CD4-positive, CD25-positive, alpha-beta regulatory T cell (primary cell): ENCODE results near the gene NUP98. TPM values are rescaled to one million over a fixed set of nuclear protein-coding genes. Genes with fewer than 3 reads are reported as not detected.

Experiments
- ATAC-seq, 2 donors: fragments of 150-1000 bp; cut with Tn5 transposase; one replicate each; pipeline ENCODE4 v1.10.0; 2021; ENCODE audit warnings: low read depth in 2 of 2, moderate number of reproducible peaks in 2 of 2, moderate library complexity in 1 of 2
- DNase-seq, 3 donors: peaks; one replicate each; pipeline versions ENCODE4 v3.0.0 to v3.0.0-alpha.2; 2012 to 2022; ENCODE audit warnings: mixed read lengths in 1 of 3
- H3K27ac ChIP-seq: one replicate; pipeline ENCODE4 v1.7.0; 2013; ENCODE audit warnings: mild to moderate bottlenecking, low read length; ENCODE audit not compliant: insufficient read depth, poor library complexity, severe bottlenecking
- H3K27me3 ChIP-seq: one replicate; pipeline ENCODE4 v1.7.0; 2013; ENCODE audit warnings: low read length; ENCODE audit not compliant: control insufficient read depth, insufficient read depth
- H3K36me3 ChIP-seq: one replicate; pipeline ENCODE4 v1.7.0; 2013; ENCODE audit warnings: mild to moderate bottlenecking, low read length, moderate library complexity; ENCODE audit not compliant: control insufficient read depth, insufficient read depth
- H3K4me1 ChIP-seq: 2 replicates; pipeline ENCODE4 v1.7.0; 2013; ENCODE audit warnings: mild to moderate bottlenecking, low read length; ENCODE audit not compliant: insufficient read depth, control insufficient read depth, poor library complexity, severe bottlenecking
- H3K4me3 ChIP-seq: one replicate; pipeline ENCODE4 v1.7.0; 2013; ENCODE audit warnings: low read depth, mild to moderate bottlenecking, low read length, moderate library complexity
- H3K9me3 ChIP-seq, 2 experiments: 1 replicate in 1 of 2; 2 replicates in 1 of 2; pipeline ENCODE4 v1.7.0; 2013; ENCODE audit warnings: low read length in 2 of 2, mild to moderate bottlenecking in 1 of 2, moderate library complexity in 1 of 2; ENCODE audit not compliant: control insufficient read depth in 2 of 2
- H3K27ac Mint-ChIP-seq, 3 donors: one replicate each; pipeline ENCODE4 v1.8.0; 2020 to 2022; ENCODE audit warnings: mild to moderate bottlenecking in 3 of 3, mixed read lengths in 3 of 3, moderate library complexity in 2 of 3
- H3K27me3 Mint-ChIP-seq: one replicate; pipeline ENCODE4 v1.8.0; 2022; ENCODE audit warnings: mild to moderate bottlenecking, mixed read lengths
- H3K36me3 Mint-ChIP-seq: one replicate; pipeline ENCODE4 v1.8.0; 2020; ENCODE audit warnings: mixed read lengths
- H3K4me1 Mint-ChIP-seq, 4 donors: one replicate each; pipeline ENCODE4 v1.8.0; 2020 to 2022; ENCODE audit warnings: mixed read lengths in 4 of 4, mild to moderate bottlenecking in 1 of 4
- H3K4me3 Mint-ChIP-seq, 4 donors: one replicate each; pipeline ENCODE4 v1.8.0; 2020 to 2022; ENCODE audit warnings: mild to moderate bottlenecking in 4 of 4, mixed read lengths in 4 of 4, moderate library complexity in 3 of 4
- H3K9me3 Mint-ChIP-seq, 7 donors: one replicate each; pipeline ENCODE4 v1.8.0; 2020 to 2022; ENCODE audit warnings: mixed read lengths in 7 of 7, mild to moderate bottlenecking in 3 of 7, moderate library complexity in 2 of 7
- polyA plus RNA-seq, 4 donors: library from polyadenylated mRNA; unstranded; fragments of 300-500 nt; fragmentation: Illumina TruSeq; gene quantifications; one replicate each; pipeline ENCODE4 v1.2.3, GENCODE V29; 2021
- total RNA-seq: library from RNA; stranded (reverse); gene quantifications from one replicate; pipeline ENCODE4 v1.2.3, GENCODE V29; 2022

NUP98 gene
- total and polyA plus RNA-seq, 5 donors from 2014 or later: 28.0 to 131 (median 46.5) TPM

- peaks cover 53% of the 10 kb centered on the region for H3K36me3 Mint-ChIP-seq
- Histone ChIP-seq H3K27ac (no peak overlapping the region), H3K27me3 (no peaks in the 10 kb centered on the region), H3K36me3 (peaks cover 79% of the 10 kb centered on the region), H3K9me3 (no peaks in the 10 kb centered on the region), H3K4me3 (no peak overlapping the region), H3K4me1 (no peaks in the 10 kb centered on the region)
- peaks cover 0 to 7% (median under 1%) of the 10 kb centered on the region in 4 donors for H3K4me1 Mint-ChIP-seq
- H3K27me3 Mint-ChIP-seq: no peaks in the 10 kb centered on the region
- H3K27ac Mint-ChIP-seq: peak overlapping the region in 1 of 3 donors; percentile 25
- no peak overlapping the region for H3K4me3 Mint-ChIP-seq
- ATAC-seq: no peak
- DNase-seq: no peak
- H3K9me3 Mint-ChIP-seq: no peaks in the 10 kb centered on the region
Measured at GRCh38 chr11:3703383-3703782, 94.0 kb downstream of the NUP98 start.

GRCh38 chr11:3700910-3701309 lies 96.4 kb downstream of the NUP98 start:
- H3K9me3 ChIP-seq: no peaks in the 10 kb centered on the region
- H3K27me3 ChIP-seq: no peaks in the 10 kb centered on the region
- H3K27me3 Mint-ChIP-seq: no peaks in the 10 kb centered on the region
- no peak overlapping the region for H3K4me3 ChIP-seq
- no peak overlapping the region for H3K4me3 Mint-ChIP-seq
- peaks cover 44% of the 10 kb centered on the region for H3K36me3 Mint-ChIP-seq
- ATAC-seq: no peak
- no peaks in the 10 kb centered on the region for H3K9me3 Mint-ChIP-seq
- no peak overlapping the region for H3K27ac ChIP-seq
- H3K4me1 ChIP-seq: no peaks in the 10 kb centered on the region
- no peak overlapping the region for H3K27ac Mint-ChIP-seq
- DNase-seq: no peak
- peaks cover 0 to 2% (median under 1%) of the 10 kb centered on the region in 4 donors for H3K4me1 Mint-ChIP-seq
- peaks cover 88% of the 10 kb centered on the region for H3K36me3 ChIP-seq

- H3K27ac ChIP-seq: no peak overlapping the region
- H3K9me3 ChIP-seq: no peaks in the 10 kb centered on the region
- Mint-ChIP-seq H3K27ac (no peak overlapping the region), H3K36me3 (peaks cover 49% of the 10 kb centered on the region), H3K9me3 (no peaks in the 10 kb centered on the region), H3K27me3 (no peaks in the 10 kb centered on the region), H3K4me3 (no peak overlapping the region), H3K4me1 (peaks cover 0 to 2% (median under 1%) of the 10 kb centered on the region in 4 donors)
- no peaks in the 10 kb centered on the region for H3K27me3 ChIP-seq
- no peak for ATAC-seq
- H3K4me3 ChIP-seq: no peak overlapping the region
- peaks cover 89% of the 10 kb centered on the region for H3K36me3 ChIP-seq
- H3K4me1 ChIP-seq: no peaks in the 10 kb centered on the region
- no peak for DNase-seq
Measured at GRCh38 chr11:3700410-3700809, 96.9 kb downstream of the NUP98 start.

- H3K36me3 ChIP-seq: peaks cover 83% of the 10 kb centered on the region
- no peak overlapping the region for H3K4me3 ChIP-seq
- H3K9me3 Mint-ChIP-seq: no peaks in the 10 kb centered on the region
- H3K36me3 Mint-ChIP-seq: peaks cover 43% of the 10 kb centered on the region
- H3K4me1 ChIP-seq: no peaks in the 10 kb centered on the region
- no peaks in the 10 kb centered on the region for H3K27me3 Mint-ChIP-seq
- H3K9me3 ChIP-seq: no peaks in the 10 kb centered on the region
- ATAC-seq: no peak
- H3K4me1 Mint-ChIP-seq: peaks cover 0 to 4% (median 2%) of the 10 kb centered on the region in 4 donors
- no peak overlapping the region for H3K27ac Mint-ChIP-seq
- no peaks in the 10 kb centered on the region for H3K27me3 ChIP-seq
- no peak overlapping the region for H3K4me3 Mint-ChIP-seq
- no peak for DNase-seq
- no peak overlapping the region for H3K27ac ChIP-seq
Measured at GRCh38 chr11:3686751-3687150, 110.6 kb downstream of the NUP98 start.

GRCh38 chr11:3685923-3686322 lies 111.4 kb downstream of the NUP98 start:
- DNase-seq (no peak), ATAC-seq (no peak)
- Histone ChIP-seq H3K27ac (no peak overlapping the region), H3K36me3 (peaks cover 83% of the 10 kb centered on the region), H3K9me3 (no peaks in the 10 kb centered on the region), H3K27me3 (no peaks in the 10 kb centered on the region), H3K4me3 (no peak overlapping the region), H3K4me1 (no peaks in the 10 kb centered on the region)
- H3K4me1 Mint-ChIP-seq: peaks cover 0 to 4% (median 2%) of the 10 kb centered on the region in 4 donors
- no peaks in the 10 kb centered on the region for H3K9me3 Mint-ChIP-seq
- no peaks in the 10 kb centered on the region for H3K27me3 Mint-ChIP-seq
- no peak overlapping the region for H3K4me3 Mint-ChIP-seq
- peak overlapping the region in 1 of 3 donors; percentile 36 for H3K27ac Mint-ChIP-seq
- H3K36me3 Mint-ChIP-seq: peaks cover 49% of the 10 kb centered on the region

- ATAC-seq (no peak), DNase-seq (no peak)
- Mint-ChIP-seq H3K27me3 (no peaks in the 10 kb centered on the region), H3K4me1 (peaks cover 0 to 9% (median 2%) of the 10 kb centered on the region in 4 donors), H3K27ac (no peak overlapping the region), H3K4me3 (no peak overlapping the region), H3K36me3 (peaks cover 53% of the 10 kb centered on the region), H3K9me3 (no peaks in the 10 kb centered on the region)
- Histone ChIP-seq H3K27ac (no peak overlapping the region), H3K36me3 (peaks cover 83% of the 10 kb centered on the region), H3K27me3 (no peaks in the 10 kb centered on the region), H3K9me3 (no peaks in the 10 kb centered on the region), H3K4me3 (no peak overlapping the region), H3K4me1 (no peaks in the 10 kb centered on the region)
Measured at GRCh38 chr11:3684819-3685172, 112.6 kb downstream of the NUP98 start.

GRCh38 chr11:3684129-3684818 lies 113.1 kb downstream of the NUP98 start:
- Histone ChIP-seq H3K27ac (no peak overlapping the region), H3K36me3 (peaks cover 84% of the 10 kb centered on the region), H3K27me3 (no peaks in the 10 kb centered on the region), H3K9me3 (no peaks in the 10 kb centered on the region), H3K4me3 (no peak overlapping the region), H3K4me1 (no peaks in the 10 kb centered on the region)
- peaks cover 0 to 9% (median 2%) of the 10 kb centered on the region in 4 donors for H3K4me1 Mint-ChIP-seq
- H3K36me3 Mint-ChIP-seq: peaks cover 57% of the 10 kb centered on the region
- peak overlapping the region in 1 of 3 donors; percentile 12 for H3K27ac Mint-ChIP-seq
- H3K27me3 Mint-ChIP-seq: no peaks in the 10 kb centered on the region
- H3K9me3 Mint-ChIP-seq: no peaks in the 10 kb centered on the region
- DNase-seq (no peak), ATAC-seq (no peak)
- no peak overlapping the region for H3K4me3 Mint-ChIP-seq

GRCh38 chr11:3683039-3683438 lies 114.3 kb downstream of the NUP98 start:
- peaks cover 0 to 9% (median 2%) of the 10 kb centered on the region in 4 donors for H3K4me1 Mint-ChIP-seq
- H3K4me3 Mint-ChIP-seq: no peak overlapping the region
- H3K27ac ChIP-seq: no peak overlapping the region
- H3K9me3 Mint-ChIP-seq: no peaks in the 10 kb centered on the region
- peak overlapping the region in 1 of 3 donors; percentile 25 for H3K27ac Mint-ChIP-seq
- H3K4me3 ChIP-seq: no peak overlapping the region
- no peaks in the 10 kb centered on the region for H3K4me1 ChIP-seq
- peaks cover 93% of the 10 kb centered on the region for H3K36me3 ChIP-seq
- H3K27me3 ChIP-seq: no peaks in the 10 kb centered on the region
- peaks cover 67% of the 10 kb centered on the region for H3K36me3 Mint-ChIP-seq
- ATAC-seq (no peak), DNase-seq (no peak)
- no peaks in the 10 kb centered on the region for H3K9me3 ChIP-seq
- H3K27me3 Mint-ChIP-seq: no peaks in the 10 kb centered on the region
